NCI-H2227 (cell line): ENCODE measurements around the gene IP6K3.

Experiments
- DNase-seq: peaks from one replicate; lab custom pipeline; 2025; ENCODE audit not compliant: unreplicated experiment; lab: John Stamatoyannopoulos, UW

The IP6K3 gene

DNA sequence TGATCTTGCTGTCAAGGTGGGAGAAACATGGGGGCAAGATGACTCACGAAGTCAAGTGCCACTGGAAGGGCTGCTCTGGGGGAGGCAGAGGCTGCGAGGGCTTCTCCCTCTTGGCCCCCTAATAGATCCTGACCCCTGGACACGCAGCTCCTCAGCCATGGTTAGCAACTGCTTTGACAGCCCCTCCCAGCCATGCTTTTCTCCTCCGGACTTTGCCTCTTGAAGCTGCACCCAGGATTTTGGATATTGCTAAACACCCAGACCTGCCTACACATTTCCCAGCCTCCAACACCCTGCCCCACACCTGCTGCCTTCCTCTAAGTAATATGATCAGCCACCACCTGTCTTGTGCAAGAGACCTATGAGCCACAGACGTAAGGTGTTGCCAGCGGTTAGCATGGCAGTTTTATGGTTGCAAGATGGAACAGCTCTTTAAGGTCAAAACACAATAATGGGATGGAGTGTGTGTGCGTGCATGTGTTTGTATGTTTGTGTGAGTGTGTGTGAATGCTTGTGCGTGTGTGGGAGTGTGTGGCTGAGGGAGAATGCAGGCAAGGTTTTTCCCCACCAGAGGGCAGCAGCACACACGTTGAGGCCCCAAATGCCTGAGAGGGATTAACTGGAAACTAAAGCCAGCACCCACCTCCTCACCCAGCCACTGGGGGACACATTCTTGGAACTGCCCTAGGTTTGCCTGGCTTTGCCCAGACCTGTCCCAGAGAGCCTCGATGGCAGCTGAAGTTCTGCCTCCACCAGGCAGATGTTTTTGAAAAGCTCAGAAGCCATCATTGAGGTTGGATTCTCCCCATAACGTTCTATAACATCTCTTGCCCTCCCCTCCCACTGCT, 2.5 kb downstream of the IP6K3 start:
- DNase-seq: peak; percentile 83

DNA sequence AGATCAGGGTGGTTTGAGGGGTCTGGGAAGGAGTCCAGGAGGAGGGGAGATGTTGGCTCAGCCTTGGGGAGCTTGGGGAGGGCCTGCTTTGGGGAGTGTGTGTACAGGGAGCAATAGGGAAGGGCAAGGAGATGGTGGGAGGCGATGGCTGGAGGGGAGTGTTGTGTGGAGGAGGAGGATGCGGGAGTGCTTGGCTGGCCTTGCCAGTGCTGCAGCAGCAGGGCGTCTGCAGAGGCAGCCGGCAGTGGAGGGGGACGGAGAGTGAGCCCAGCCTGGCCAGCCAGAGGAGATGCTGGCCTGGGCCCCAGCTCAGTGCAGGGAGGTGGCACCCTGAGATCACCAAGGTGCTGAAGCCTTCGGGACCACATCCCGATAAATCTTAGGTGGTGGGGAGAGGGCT, 3.9 kb downstream of the IP6K3 start:
- peak; percentile 35 for DNase-seq

- peak; percentile 15 for DNase-seq
Measured at GRCh38 chr6:33742092-33742491, 4.6 kb downstream of the IP6K3 start.

DNA sequence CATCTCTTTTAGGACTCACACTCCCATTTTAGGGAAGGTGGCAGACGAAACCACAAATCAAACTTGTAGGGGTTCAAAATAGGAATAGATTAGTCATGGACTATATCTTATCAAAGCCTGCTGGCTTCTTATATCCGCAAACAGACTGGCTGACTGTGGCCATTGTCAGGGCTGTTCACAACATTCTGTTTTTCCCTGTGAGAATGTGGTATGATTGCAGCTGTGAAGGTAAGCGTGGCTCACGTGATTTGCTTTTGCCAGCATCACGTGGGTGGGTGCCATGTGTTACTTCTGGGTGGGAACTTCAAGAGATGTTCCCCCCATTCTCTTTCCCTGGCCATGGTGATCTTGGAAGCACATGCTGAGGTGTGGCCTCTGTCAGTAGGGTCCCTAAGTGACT, 5.9 kb downstream of the IP6K3 start:
- DNase-seq: no peak

DNA sequence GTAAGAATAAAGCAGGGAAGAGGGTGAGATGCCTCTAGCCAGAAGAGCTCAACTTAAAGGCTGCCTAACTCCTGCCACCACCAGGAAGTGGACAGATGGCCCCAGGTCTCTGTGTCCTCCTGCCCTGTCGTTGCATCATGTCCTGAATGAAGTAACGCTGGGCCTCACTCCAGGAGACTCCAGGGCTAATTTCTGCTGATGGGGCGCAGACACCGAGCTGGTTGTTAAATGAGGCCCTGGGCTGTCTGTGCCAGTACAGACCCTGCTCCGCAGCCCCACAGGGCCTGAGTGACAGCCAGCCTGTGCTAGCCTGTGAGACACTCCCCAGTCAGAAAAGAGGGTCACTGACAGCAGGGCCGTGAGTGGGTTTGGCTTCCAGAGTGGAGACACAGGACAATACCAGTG, 6.5 kb downstream of the IP6K3 start:
- DNase-seq: no peak

- DNase-seq: no peak
Measured at GRCh38 chr6:33739571-33739970, 7.1 kb downstream of the IP6K3 start.

DNA sequence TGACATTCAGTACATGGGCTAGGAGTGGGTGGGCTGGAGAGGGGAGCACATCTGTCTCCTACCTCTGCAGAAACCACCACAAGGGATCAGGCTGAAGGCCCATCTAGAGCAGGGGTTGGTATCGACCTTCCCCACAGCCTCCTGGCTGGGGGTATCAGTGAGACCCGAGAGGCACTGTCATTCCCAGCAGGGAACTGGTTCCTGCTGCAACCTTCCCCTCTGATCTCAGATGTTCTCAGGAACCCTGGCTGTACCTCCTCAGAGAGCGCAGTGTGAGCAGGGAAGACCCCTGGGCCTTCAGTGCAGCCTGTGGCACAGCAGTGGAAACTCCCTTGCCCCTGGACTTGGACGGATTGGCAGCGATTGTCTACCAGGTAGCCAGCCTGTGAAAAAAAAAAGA, 7.8 kb downstream of the IP6K3 start:
- DNase-seq: no peak

DNA sequence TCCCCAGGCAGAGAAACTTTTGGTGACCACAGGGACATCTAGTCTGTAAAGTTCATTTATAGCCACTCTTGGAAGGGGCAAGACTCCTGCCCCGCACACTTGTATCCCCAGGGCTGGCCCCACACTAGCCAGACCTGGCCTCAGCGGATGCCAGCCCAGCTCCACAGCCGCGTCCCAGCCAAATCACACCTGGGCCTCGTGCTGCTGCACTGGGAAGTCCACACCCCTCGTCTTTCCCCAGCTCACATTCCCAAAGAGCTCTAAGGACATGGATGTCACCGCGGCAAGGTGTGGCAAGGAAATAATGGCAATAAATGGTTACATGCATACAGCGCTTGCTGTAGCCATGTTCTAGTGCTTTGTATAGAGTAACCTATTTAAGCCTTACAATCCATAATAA, 8.6 kb downstream of the IP6K3 start:
- no peak for DNase-seq

DNA sequence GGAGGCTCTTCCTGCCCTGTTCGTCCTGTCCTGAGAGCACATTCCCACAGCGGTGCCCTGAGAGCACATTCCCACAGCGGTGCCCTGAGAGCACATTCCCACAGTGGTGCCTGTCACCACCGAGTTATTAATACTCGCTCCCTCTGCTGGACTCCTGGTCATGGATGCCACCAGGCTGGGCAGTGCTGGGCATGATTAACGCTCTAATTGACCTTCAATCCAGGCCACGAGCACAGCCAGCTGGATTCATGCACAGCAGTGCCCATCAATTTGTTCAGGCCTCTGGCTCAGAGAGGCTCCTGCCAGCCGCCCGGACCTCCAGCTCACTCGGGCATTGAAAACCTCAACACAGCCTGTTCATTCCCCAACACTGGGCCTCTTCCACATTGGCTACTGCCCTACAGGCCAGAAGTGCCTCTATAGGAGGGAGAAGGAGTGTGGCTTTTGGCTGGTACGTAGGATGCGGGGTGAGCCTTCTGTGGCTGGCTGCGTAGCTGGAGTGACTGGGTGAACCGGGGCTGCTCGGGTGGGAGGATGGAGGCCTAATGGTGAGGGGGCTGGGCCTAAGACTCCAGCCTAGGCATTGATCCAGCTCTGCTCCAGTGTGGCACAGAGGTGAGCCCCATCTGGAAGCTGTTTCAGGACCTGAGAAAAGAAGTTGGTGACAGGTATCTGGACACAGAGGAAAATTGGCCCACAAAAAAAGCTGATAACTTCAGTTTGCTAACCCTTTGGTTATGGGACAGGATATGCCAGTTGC, 9.3 kb downstream of the IP6K3 start:
- no peak for DNase-seq

- DNase-seq: no peak
Measured at GRCh38 chr6:33735216-33735615, 11.5 kb downstream of the IP6K3 start.

DNA sequence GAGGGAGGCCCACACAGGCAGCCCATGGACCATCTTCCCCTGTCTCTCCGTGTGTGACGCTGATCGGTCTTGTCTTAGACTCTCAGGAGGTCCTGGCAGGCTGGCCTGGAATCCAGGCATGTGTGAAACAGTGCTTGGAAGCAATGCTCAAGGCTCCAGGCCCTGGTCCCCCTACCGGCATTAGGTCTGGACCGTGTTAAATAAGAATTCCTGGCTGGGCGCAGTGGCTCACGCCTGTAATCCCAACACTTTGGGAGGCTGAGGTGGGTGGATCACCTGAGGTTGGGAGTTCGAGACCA, 13.0 kb downstream of the IP6K3 start:
- DNase-seq: no peak

DNA sequence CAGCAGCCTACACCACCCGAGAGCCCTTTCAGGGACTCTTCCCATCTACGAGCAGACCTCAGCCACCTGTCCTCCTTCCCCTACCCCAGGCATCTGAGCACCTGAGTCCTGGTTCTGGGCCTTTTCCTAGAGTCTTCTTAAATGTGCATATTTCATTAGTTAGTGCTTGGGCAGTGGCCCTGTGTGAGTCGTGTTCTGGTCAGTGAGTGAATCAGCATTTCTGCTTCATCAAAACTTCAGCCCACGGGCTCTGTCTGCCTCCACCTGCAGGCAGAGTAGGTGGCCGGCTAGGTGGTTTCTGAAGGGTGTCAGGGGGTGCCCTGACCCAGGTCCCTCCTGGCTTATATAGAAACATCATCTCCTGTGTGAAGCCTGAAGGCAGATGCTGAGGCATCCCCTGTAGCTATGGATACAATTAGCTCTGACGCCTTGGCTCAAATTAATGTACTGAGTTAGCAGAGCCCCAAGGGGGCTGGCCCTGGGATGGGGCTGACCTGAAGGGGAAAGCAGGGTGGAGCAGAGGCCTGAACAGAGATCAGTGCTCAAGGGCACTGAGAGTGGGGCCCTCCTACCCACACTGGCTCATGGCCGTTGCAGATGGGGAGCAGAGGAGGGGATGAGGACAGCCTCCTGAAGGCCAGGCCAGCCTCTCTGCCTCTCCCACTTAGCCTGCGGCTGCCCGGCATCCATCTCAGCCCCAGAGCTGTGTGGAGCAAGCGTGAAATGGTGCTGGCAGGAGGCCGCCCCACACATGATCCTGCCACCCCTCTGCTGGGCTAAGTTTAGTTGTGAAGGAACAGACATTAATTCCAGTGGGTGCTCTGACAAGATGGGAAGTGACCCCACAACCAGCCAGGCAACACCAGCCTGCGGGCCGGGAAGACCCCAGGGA, 13.6 kb downstream of the IP6K3 start:
- no peak for DNase-seq

DNA sequence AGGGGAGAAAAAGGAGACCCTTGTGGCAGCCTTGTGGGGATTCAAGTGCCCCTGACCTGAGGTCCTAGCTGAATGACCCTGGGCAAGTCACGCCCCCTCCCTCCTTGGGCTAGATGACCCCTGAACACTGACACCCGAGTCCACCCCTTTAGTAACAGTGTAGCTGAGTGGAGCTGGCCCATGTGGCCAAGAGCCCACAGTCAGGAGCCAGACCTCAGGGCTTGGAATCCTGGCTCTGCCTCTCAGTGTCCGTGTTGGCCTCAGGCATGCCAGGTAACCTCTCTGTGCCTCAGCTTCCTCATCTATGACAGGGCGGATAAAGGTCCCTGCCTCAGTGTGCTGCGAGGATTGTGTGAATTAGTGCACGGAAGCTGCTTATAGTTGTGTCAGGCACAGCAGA, 14.3 kb downstream of the IP6K3 start:
- no peak for DNase-seq

DNA sequence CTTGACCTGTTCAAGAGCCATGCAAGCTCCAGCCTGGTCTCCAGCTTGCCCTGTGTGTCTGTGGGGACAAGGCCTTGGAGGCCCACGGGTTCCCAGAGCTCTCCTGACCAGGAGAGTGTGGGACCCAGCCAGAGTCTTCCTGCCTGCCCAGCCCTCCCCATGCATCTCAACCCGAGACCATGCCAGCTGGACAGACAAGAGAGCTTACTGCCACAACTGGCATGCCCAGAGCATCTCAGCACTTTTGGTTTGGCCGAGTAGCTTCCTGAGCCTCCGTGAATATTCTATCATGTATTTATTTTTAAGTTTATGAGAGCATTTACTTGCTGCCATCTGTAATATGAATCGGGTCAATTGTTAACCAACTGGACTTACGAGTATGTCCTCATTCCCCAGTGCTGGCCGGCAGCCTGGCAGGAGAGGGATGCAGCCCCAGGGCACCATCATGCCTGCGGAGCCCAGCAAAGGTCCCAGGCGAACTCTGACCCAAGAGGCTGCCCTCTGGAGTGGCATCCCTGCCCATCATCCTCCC, 14.9 kb downstream of the IP6K3 start:
- DNase-seq: no peak

DNA sequence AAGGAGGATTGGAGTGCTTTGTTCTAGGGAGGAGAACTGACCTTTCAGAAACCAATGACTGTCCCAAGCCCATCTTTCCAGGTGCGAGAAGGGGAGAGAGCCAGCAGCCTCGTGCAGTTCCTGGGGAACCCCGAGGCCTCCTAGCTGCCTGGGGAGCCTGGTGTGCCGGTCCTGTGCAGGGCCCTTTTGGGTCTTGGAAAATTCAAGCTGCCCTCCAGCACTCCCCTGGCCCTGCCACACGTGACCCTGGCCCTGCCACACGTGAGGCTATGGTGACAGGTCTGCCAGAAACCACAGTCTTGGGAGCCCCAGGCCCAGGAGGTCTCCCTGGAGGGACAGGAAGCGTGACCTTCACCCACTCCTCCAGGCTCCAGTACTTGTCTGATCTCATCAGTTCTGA, 15.7 kb downstream of the IP6K3 start:
- no peak for DNase-seq

GRCh38 chr6:33730611-33731010, 16.1 kb downstream of the IP6K3 start:
- DNase-seq: no peak

DNA sequence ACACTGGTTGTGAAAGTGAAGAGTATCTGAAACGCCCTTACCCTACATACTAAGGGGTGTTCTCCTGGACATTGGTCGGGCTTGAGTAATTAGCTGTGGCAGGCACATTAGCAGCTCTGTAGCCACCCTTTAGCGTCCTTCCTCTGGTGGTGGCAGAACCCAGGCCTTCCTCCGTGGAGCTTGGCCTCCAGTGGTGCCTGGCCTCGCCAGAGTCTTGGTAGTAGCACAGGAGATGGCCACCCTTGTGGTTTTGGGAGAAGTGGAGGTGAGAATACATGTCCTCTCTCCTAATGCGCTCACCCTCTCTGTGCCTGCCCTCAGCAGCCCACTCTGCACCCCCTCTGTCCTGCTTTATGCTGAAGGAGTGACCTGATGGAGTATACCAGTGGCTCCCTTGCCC, 17.6 kb downstream of the IP6K3 start:
- no peak for DNase-seq

GRCh38 chr6:33728438-33728837, 18.3 kb downstream of the IP6K3 start:
- DNase-seq: no peak

DNA sequence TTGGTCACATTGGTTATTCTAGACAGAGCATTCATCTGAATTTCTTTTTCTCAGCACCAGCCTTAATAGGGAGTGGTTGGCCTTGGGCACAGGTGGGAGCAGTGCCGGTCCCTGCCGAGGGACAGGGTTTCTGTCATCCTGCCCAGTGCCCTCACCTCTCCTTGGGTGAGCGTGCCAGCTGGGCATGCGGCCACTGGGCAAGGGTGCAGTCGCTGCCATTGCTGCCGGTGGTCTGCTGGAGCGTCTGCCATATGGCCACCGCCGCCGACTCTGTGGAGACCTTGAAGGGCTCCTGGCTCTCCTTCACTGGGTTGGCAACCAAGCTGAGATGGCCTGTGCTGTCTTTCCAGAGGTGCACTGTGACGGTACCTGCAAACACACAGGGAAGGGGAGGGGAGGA, 18.8 kb downstream of the IP6K3 start:
- no peak for DNase-seq

- DNase-seq: no peak
Measured at GRCh38 chr6:33727126-33727525, 19.6 kb downstream of the IP6K3 start.

DNA sequence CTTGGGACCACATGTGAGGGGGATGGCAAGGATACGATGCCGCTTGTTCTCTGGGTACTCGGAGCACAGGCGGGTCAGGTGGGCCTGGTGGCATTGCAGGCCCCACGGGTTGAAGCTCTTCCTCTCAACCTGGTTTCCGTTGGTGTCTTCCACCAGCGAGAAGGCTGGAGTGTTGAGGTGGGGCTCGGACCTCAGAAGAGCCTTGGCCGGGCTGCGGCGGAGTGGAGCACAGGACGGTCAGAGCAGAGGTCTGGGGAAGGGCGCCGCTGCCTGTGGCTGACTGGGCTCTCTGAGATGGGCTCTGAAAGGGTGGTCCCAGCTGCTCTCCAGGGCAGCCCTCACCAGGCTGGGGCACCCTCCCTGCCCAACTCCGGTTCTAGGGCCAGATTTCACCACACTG, 20.0 kb downstream of the IP6K3 start:
- DNase-seq: no peak
